HG03060 (cell line): ENCODE data around the gene OR4D2.
"Not testable (repeated sequence)": the region's sequence is repeated elsewhere in the genome, so short reads cannot be mapped to it uniquely, and the experiment has no call there.

Source experiments
- ATAC-seq: cut with Tn5 transposase; IDR thresholded peaks from one replicate; pipeline ENCODE4 v1.9.1; 2021; ENCODE audit warnings: low read depth, moderate number of reproducible peaks; ENCODE audit not compliant: unreplicated experiment

OR4D2 gene

GRCh38 chr17:58166682-58167081 lies at the start of gene OR4D2:
Gene OR4D2, plus strand, starts transcription at chr17:58166982. Its CDS starts 2,674 bp downstream, at chr17:58169656.
- no peak for ATAC-seq

- ATAC-seq = no peak
These were observed 49.4 kb upstream of the OR4D2 start for GRCh38 chr17:58117382-58117781.

GRCh38 chr17:58119491-58119890 lies 47.3 kb upstream of the OR4D2 start:
- ATAC-seq = no peak

GRCh38 chr17:58120195-58120822 lies 46.5 kb upstream of the OR4D2 start:
- ATAC-seq = no peak

GRCh38 chr17:58121925-58122324 lies 44.9 kb upstream of the OR4D2 start:
- no peak for ATAC-seq

- ATAC-seq = no peak
These were observed 38.9 kb upstream of the OR4D2 start for GRCh38 chr17:58127846-58128245.

- ATAC-seq = not testable (repeated sequence)
These were observed 34.1 kb upstream of the OR4D2 start for GRCh38 chr17:58132697-58133096.

GRCh38 chr17:58136669-58137279 lies 30.0 kb upstream of the OR4D2 start:
- no peak for ATAC-seq

GRCh38 chr17:58141505-58141904 lies 25.3 kb upstream of the OR4D2 start:
- no peak for ATAC-seq

GRCh38 chr17:58143335-58143734 lies 23.4 kb upstream of the OR4D2 start:
- not testable (repeated sequence) for ATAC-seq

- no peak for ATAC-seq
These were observed 22.0 kb upstream of the OR4D2 start for GRCh38 chr17:58144801-58145200.

- ATAC-seq = no peak
These were observed 18.8 kb upstream of the OR4D2 start, which contains the start of gene OR4D1 for GRCh38 chr17:58147930-58148434. Gene OR4D1, plus strand, starts transcription at chr17:58148384. Its CDS starts 6,770 bp downstream, at chr17:58155154.

GRCh38 chr17:58148609-58149008 lies 18.2 kb upstream of the OR4D2 start:
- no peak for ATAC-seq

- ATAC-seq = no peak
These were observed 16.4 kb upstream of the OR4D2 start for GRCh38 chr17:58150394-58150793.

GRCh38 chr17:58153046-58153445 lies 13.7 kb upstream of the OR4D2 start:
- no peak for ATAC-seq

GRCh38 chr17:58153671-58154070 lies 13.1 kb upstream of the OR4D2 start:
- no peak for ATAC-seq

- no peak for ATAC-seq
These were observed 9.7 kb upstream of the OR4D2 start for GRCh38 chr17:58156839-58157803.

- ATAC-seq = no peak
These were observed 8.6 kb upstream of the OR4D2 start for GRCh38 chr17:58158181-58158580.

GRCh38 chr17:58161566-58161965 lies 5.2 kb upstream of the OR4D2 start:
- ATAC-seq = no peak

- no peak for ATAC-seq
These were observed 801 bp upstream of the OR4D2 start for GRCh38 chr17:58165981-58166380.

GRCh38 chr17:58170622-58171021 lies 3.8 kb downstream of the OR4D2 start:
- no peak for ATAC-seq
